ENCODE results near the gene TRIM47.
A peak's percentile ranks its signal among the peaks of the same experiment; 100 is the strongest.

The TRIM47 gene

DNA sequence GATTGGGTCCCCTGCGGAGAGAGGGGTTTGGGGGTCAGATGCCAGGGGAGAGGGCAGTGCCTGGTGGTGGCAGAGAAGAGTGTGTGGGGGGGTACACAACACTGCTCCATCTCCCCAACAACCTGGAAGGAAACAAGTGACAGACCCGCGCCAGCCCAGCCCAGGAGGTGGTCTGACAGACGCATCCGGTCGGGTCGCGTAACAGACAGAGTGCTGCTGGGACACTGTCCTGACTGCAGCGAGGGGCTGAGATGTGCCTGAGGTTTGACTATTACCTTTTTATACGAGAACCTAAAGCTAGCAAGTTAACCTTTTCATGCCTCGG lies 50.3 kb downstream of the TRIM47 start:
- Histone ChIP-seq H3K9me3 (ENCODE audit: control insufficient read depth, low read length) (no peaks in the 10 kb centered on the region), H4K91ac (ENCODE audit: low read length) (peak overlapping the region; percentile 45), H3K4ac (ENCODE audit: low read depth in 1 of 2, low read length in 2 of 2) (peak overlapping the region in 1 of 2 experiments; percentile 73), H3K14ac (ENCODE audit: low read length in 2 of 2) (no peak overlapping the region), H2AFZ (ENCODE audit: low read depth, low read length) (no peak overlapping the region), H4K8ac (ENCODE audit: low read length) (peak overlapping the region; percentile 78), H3K23ac (ENCODE audit: low read length in 2 of 2) (no peak overlapping the region), H3K36me3 (ENCODE audit: control insufficient read depth in 1 of 2, insufficient read depth in 2 of 2, low read depth in 1 of 2, low read length in 2 of 2) (peaks cover 23 to 44% of the 10 kb centered on the region in 2 experiments), H3K4me2 (ENCODE audit: low read length, poor library complexity, severe bottlenecking) (peak overlapping the region; percentile 57), H3K4me1 (ENCODE audit: control insufficient read depth, insufficient read depth, low read depth, low read length) (peaks cover 27% of the 10 kb centered on the region), H3K4me3 (ENCODE audit: insufficient read depth in 1 of 2, low read depth in 1 of 2, low read length in 2 of 2) (peak overlapping the region in 1 of 2 experiments; percentile 61), H3K27ac (ENCODE audit: low read length, poor library complexity, severe bottlenecking) (no peak overlapping the region), H3K18ac (ENCODE audit: low read depth in 1 of 2, low read length in 2 of 2) (peak overlapping the region; percentile 21 to 58), H2BK5ac (ENCODE audit: low read depth, low read length, poor library complexity, severe bottlenecking) (no peak overlapping the region), H2AK5ac (ENCODE audit: low read length, severe bottlenecking) (no peak overlapping the region), H2BK12ac (ENCODE audit: low read length in 2 of 2) (no peak overlapping the region), H3K79me1 (replicated peaks; ENCODE audit: low read length, poor library complexity, severe bottlenecking) (peaks cover 5% of the 10 kb centered on the region), H2BK15ac (ENCODE audit: low read depth, poor library complexity, severe bottlenecking) (no peak overlapping the region), H2BK120ac (ENCODE audit: low read depth, low read length) (no peak overlapping the region), H3K27me3 (ENCODE audit: control insufficient read depth in 1 of 2, insufficient read depth in 1 of 2, low read length in 2 of 2) (no peaks in the 10 kb centered on the region), H3K9ac (ENCODE audit: low read length) (peak overlapping the region; percentile 67)
- no peak for DNase-seq
- WGBS: 62% methylated on average over 10 of the region's 11 CpGs

- Histone ChIP-seq H2BK120ac (ENCODE audit: low read depth, low read length) (peak overlapping the region; percentile 34), H3K9me3 (ENCODE audit: control insufficient read depth, low read length) (no peaks in the 10 kb centered on the region), H4K8ac (ENCODE audit: low read length) (peak overlapping the region; percentile 78), H2BK5ac (ENCODE audit: low read depth, low read length, poor library complexity, severe bottlenecking) (no peak overlapping the region), H3K4me2 (ENCODE audit: low read length, poor library complexity, severe bottlenecking) (peak overlapping the region; percentile 57), H3K27me3 (ENCODE audit: control insufficient read depth in 1 of 2, insufficient read depth in 1 of 2, low read length in 2 of 2) (no peaks in the 10 kb centered on the region), H3K4ac (ENCODE audit: low read depth in 1 of 2, low read length in 2 of 2) (peak overlapping the region in 1 of 2 experiments; percentile 73), H2AK5ac (ENCODE audit: low read length, severe bottlenecking) (peak overlapping the region; percentile 21), H3K36me3 (ENCODE audit: control insufficient read depth in 1 of 2, insufficient read depth in 2 of 2, low read depth in 1 of 2, low read length in 2 of 2) (peaks cover 29 to 49% of the 10 kb centered on the region in 2 experiments), H3K4me3 (ENCODE audit: insufficient read depth in 1 of 2, low read depth in 1 of 2, low read length in 2 of 2) (peak overlapping the region; percentile 14 to 61), H3K9ac (ENCODE audit: low read length) (peak overlapping the region; percentile 67), H3K79me1 (replicated peaks; ENCODE audit: low read length, poor library complexity, severe bottlenecking) (peaks cover 5% of the 10 kb centered on the region), H3K23ac (ENCODE audit: low read length in 2 of 2) (no peak overlapping the region), H2BK15ac (ENCODE audit: low read depth, poor library complexity, severe bottlenecking) (peak overlapping the region; percentile 30), H3K14ac (ENCODE audit: low read length in 2 of 2) (no peak overlapping the region), H4K91ac (ENCODE audit: low read length) (peak overlapping the region; percentile 88), H3K4me1 (ENCODE audit: control insufficient read depth, insufficient read depth, low read depth, low read length) (peaks cover 25% of the 10 kb centered on the region), H2AFZ (ENCODE audit: low read depth, low read length) (no peak overlapping the region), H2BK12ac (ENCODE audit: low read length in 2 of 2) (no peak overlapping the region), H3K27ac (ENCODE audit: low read length, poor library complexity, severe bottlenecking) (no peak overlapping the region), H3K18ac (ENCODE audit: low read depth in 1 of 2, low read length in 2 of 2) (peak overlapping the region; percentile 21 to 80)
- 54% methylated on average over 19 of the region's 21 CpGs for WGBS
- DNase-seq: peak; percentile 72
These were observed 50.9 kb downstream of the TRIM47 start for GRCh38 chr17:75827308-75828075.

GRCh38 chr17:75826561-75827307 lies 51.6 kb downstream of the TRIM47 start:
- no peak overlapping the region for H4K91ac ChIP-seq (ENCODE audit: low read length)
- 86% methylated on average over 14 of the region's 14 CpGs for WGBS

GRCh38 chr17:75825748-75826370 lies 52.5 kb downstream of the TRIM47 start:
- Histone ChIP-seq H3K27me3 (ENCODE audit: control insufficient read depth in 1 of 2, insufficient read depth in 1 of 2, low read length in 2 of 2) (no peaks in the 10 kb centered on the region), H3K4me2 (ENCODE audit: low read length, poor library complexity, severe bottlenecking) (no peak overlapping the region), H3K79me1 (replicated peaks; ENCODE audit: low read length, poor library complexity, severe bottlenecking) (peaks cover 7% of the 10 kb centered on the region), H4K8ac (ENCODE audit: low read length) (no peak overlapping the region), H2BK12ac (ENCODE audit: low read length in 2 of 2) (no peak overlapping the region), H2AFZ (ENCODE audit: low read depth, low read length) (no peak overlapping the region), H3K18ac (ENCODE audit: low read depth in 1 of 2, low read length in 2 of 2) (no peak overlapping the region), H3K4me3 (ENCODE audit: insufficient read depth in 1 of 2, low read depth in 1 of 2, low read length in 2 of 2) (no peak overlapping the region), H2BK15ac (ENCODE audit: low read depth, poor library complexity, severe bottlenecking) (no peak overlapping the region), H3K14ac (ENCODE audit: low read length in 2 of 2) (no peak overlapping the region), H3K9ac (ENCODE audit: low read length) (no peak overlapping the region), H3K23ac (ENCODE audit: low read length in 2 of 2) (no peak overlapping the region), H3K4ac (ENCODE audit: low read depth in 1 of 2, low read length in 2 of 2) (no peak overlapping the region), H2AK5ac (ENCODE audit: low read length, severe bottlenecking) (no peak overlapping the region), H2BK5ac (ENCODE audit: low read depth, low read length, poor library complexity, severe bottlenecking) (no peak overlapping the region), H3K27ac (ENCODE audit: low read length, poor library complexity, severe bottlenecking) (no peak overlapping the region), H3K36me3 (ENCODE audit: control insufficient read depth in 1 of 2, insufficient read depth in 2 of 2, low read depth in 1 of 2, low read length in 2 of 2) (peaks cover 45 to 66% of the 10 kb centered on the region in 2 experiments), H3K9me3 (ENCODE audit: control insufficient read depth, low read length) (no peaks in the 10 kb centered on the region), H2BK120ac (ENCODE audit: low read depth, low read length) (no peak overlapping the region), H4K91ac (ENCODE audit: low read length) (no peak overlapping the region), H3K4me1 (ENCODE audit: control insufficient read depth, insufficient read depth, low read depth, low read length) (peaks cover 21% of the 10 kb centered on the region)
- DNase-seq: no peak
- WGBS: 95% methylated on average over 12 of the region's 12 CpGs

More at GRCh38 chr17:75826561-75827307, 51.6 kb downstream of the TRIM47 start:
- H3K9ac ChIP-seq (ENCODE audit: low read length): peak overlapping the region; percentile 67
- H2AFZ ChIP-seq (ENCODE audit: low read depth, low read length): no peak overlapping the region
- H3K23ac ChIP-seq (ENCODE audit: low read length in 2 of 2): no peak overlapping the region
- no peak for DNase-seq
- H3K14ac ChIP-seq (ENCODE audit: low read length in 2 of 2): no peak overlapping the region
- no peak overlapping the region for H3K27ac ChIP-seq (ENCODE audit: low read length, poor library complexity, severe bottlenecking)
- H2AK5ac ChIP-seq (ENCODE audit: low read length, severe bottlenecking): no peak overlapping the region
- no peaks in the 10 kb centered on the region for H3K9me3 ChIP-seq (ENCODE audit: control insufficient read depth, low read length)
- H2BK120ac ChIP-seq (ENCODE audit: low read depth, low read length): no peak overlapping the region
- H3K27me3 ChIP-seq (ENCODE audit: control insufficient read depth in 1 of 2, insufficient read depth in 1 of 2, low read length in 2 of 2): no peaks in the 10 kb centered on the region
- no peak overlapping the region for H2BK15ac ChIP-seq (ENCODE audit: low read depth, poor library complexity, severe bottlenecking)
- no peak overlapping the region for H3K4ac ChIP-seq (ENCODE audit: low read depth in 1 of 2, low read length in 2 of 2)
- peaks cover 36 to 57% of the 10 kb centered on the region in 2 experiments for H3K36me3 ChIP-seq (ENCODE audit: control insufficient read depth in 1 of 2, insufficient read depth in 2 of 2, low read depth in 1 of 2, low read length in 2 of 2)
- H3K4me3 ChIP-seq (ENCODE audit: insufficient read depth in 1 of 2, low read depth in 1 of 2, low read length in 2 of 2): no peak overlapping the region
- H2BK12ac ChIP-seq (ENCODE audit: low read length in 2 of 2): no peak overlapping the region
- no peak overlapping the region for H4K8ac ChIP-seq (ENCODE audit: low read length)
- no peak overlapping the region for H3K18ac ChIP-seq (ENCODE audit: low read depth in 1 of 2, low read length in 2 of 2)
- peaks cover 21% of the 10 kb centered on the region for H3K4me1 ChIP-seq (ENCODE audit: control insufficient read depth, insufficient read depth, low read depth, low read length)
- no peak overlapping the region for H2BK5ac ChIP-seq (ENCODE audit: low read depth, low read length, poor library complexity, severe bottlenecking)
- H3K4me2 ChIP-seq (ENCODE audit: low read length, poor library complexity, severe bottlenecking): no peak overlapping the region
- peaks cover 5% of the 10 kb centered on the region for H3K79me1 ChIP-seq (replicated peaks; ENCODE audit: low read length, poor library complexity, severe bottlenecking)

Data from mesenchymal stem cell (in vitro differentiated cells and primary cell).